Brain microvascular endothelial cell (primary cell): ENCODE measurements around the gene DYNC1H1.

Experiments used
- DNase-seq: peaks from one replicate; pipeline ENCODE4 v3.0.0-alpha.2; 2020
- H3K27ac ChIP-seq: fragments of 250-450 bp; sonication (Bioruptor Pico); 2 replicates; pipeline ENCODE4 v1.5.1; 2020; ENCODE audit warnings: mild to moderate bottlenecking, moderate library complexity
- H3K27me3 ChIP-seq: fragments of 250-450 bp; sonication (Bioruptor Pico); replicated peaks from 2 replicates; pipeline ENCODE4 v1.5.1; 2020; ENCODE audit warnings: mild to moderate bottlenecking
- H3K36me3 ChIP-seq: fragments of 250-450 bp; sonication (Bioruptor Pico); replicated peaks from 2 replicates; pipeline ENCODE4 v1.5.1; 2020; ENCODE audit warnings: mild to moderate bottlenecking
- H3K4me3 ChIP-seq: 2 replicates; pipeline ENCODE4 v1.5.1; 2011; ENCODE audit warnings: low read depth, mild to moderate bottlenecking, control low read depth, low read length, moderate library complexity
- in situ Hi-C: cut with HindIII; loops from 2 replicates; pipeline ENCODE4 v1.10.0; 2017; ENCODE audit warnings: low sequenced_read_pairs, low pct_ligation_motif_present
- TF ChIP-seq, protein P1 (sequence below): IDR thresholded peaks from 2 replicates; pipeline ENCODE4 v1.5.1; 2011; ENCODE audit warnings: low read depth, mild to moderate bottlenecking, moderate library complexity, low read length, control low read depth, inconsistent platforms; ENCODE audit errors: missing control alignments

The DYNC1H1 gene

DNA sequence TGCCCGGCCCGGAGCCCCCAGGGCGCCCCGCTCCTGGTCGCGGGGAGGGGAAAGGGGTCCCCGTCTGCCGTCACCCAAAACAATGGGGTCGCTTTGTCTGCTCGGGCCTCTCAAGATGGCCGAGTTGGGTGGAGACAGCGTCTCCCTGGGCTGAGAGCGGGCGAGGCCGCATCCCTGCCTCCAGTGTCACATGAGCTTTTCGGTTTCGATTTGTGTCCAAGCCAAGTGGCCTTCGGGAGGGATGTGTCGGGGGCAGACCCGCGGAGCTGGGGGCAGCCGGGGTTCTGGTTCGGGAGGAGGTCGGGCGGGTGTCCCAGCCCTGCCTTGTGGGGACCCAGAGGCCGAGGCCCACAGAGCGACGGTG, 790 bp downstream of the DYNC1H1 start:
- Histone ChIP-seq H3K27me3 (no peaks in the 10 kb centered on the region), H3K36me3 (peaks cover 11% of the 10 kb centered on the region), H3K27ac (peak overlapping the region; percentile 82), H3K4me3 (peak overlapping the region; percentile 93)
- DNase-seq: peak; percentile 43
- TF ChIP-seq, protein P1, sequence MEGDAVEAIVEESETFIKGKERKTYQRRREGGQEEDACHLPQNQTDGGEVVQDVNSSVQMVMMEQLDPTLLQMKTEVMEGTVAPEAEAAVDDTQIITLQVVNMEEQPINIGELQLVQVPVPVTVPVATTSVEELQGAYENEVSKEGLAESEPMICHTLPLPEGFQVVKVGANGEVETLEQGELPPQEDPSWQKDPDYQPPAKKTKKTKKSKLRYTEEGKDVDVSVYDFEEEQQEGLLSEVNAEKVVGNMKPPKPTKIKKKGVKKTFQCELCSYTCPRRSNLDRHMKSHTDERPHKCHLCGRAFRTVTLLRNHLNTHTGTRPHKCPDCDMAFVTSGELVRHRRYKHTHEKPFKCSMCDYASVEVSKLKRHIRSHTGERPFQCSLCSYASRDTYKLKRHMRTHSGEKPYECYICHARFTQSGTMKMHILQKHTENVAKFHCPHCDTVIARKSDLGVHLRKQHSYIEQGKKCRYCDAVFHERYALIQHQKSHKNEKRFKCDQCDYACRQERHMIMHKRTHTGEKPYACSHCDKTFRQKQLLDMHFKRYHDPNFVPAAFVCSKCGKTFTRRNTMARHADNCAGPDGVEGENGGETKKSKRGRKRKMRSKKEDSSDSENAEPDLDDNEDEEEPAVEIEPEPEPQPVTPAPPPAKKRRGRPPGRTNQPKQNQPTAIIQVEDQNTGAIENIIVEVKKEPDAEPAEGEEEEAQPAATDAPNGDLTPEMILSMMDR: no peak
- in situ Hi-C loops: no loop called here

DNA sequence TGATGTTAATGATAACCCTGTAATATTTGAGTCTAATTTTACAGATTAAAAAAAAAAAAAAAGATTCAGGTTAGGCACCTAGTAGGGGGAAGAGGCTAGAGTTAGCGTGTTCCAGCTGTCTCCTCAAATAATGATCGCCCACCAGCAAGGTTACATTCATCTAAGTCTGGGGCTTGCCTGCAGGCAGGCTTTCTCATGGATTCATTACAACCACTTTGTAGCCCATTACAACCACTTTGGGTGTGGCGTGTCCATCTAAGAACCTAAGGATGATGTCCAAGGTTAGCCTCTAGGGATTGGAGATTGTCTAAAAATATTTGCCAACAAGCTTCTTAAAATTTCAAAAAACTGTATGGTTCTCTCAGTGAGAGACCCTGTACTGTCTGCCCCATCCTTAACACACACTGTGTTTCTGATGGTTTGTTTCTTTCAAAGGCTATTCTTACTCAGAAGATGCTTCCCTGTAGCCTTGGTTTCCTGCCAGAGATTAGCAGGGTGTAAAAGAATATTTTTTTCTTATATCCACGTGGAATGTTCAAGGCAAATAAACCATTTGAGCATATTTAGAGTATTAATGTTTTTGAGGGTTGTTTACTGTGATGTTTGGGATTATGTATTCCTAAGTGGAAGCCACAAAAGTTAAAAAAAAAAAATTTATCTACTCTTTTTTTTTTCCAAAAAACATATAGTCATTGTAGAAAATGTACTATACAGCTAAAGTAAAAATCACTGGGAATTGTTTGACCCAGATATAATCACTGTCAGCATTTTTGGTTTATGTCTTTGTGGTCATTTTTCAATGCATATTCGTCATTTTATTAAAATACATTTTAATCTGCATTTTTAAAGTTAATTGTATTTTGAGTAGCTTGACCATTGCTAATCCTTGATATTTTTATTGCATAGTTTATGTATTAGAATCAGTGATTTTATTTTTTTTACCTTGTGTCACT, 1.7 kb downstream of the DYNC1H1 start:
- in situ Hi-C loops: no loop called here
- TF ChIP-seq, protein P1: no peak

DNA sequence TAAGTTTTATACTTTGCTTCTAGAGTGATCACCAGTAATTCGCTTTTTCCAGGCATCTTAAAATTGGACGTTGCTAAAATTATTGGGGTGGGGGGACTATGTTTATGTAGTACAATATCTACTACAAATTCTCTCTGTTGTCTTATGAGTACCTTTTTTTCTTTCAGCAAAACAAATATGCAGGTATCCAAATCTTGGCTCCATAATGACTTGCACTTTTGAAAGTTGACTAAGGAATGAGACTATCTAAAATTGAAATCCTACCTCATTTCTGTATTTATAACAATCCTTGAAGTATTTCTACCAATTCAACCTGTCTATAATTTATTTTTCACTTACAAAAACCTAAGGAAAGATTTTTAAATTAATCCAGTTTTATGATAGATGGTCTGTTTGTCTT, 2.4 kb downstream of the DYNC1H1 start:
- Histone ChIP-seq H3K27me3 (no peaks in the 10 kb centered on the region), H3K4me3 (peak overlapping the region; percentile 93), H3K27ac (peak overlapping the region; percentile 82), H3K36me3 (peaks cover 13% of the 10 kb centered on the region)
- in situ Hi-C loops: no loop called here
- TF ChIP-seq, protein P1: no peak
- no peak for DNase-seq

More for the DNA sequence above, 1.7 kb downstream of the DYNC1H1 start:
- no peak for DNase-seq
- Histone ChIP-seq H3K27me3 (no peaks in the 10 kb centered on the region), H3K4me3 (peak overlapping the region; percentile 93), H3K27ac (peak overlapping the region; percentile 82), H3K36me3 (peaks cover 11% of the 10 kb centered on the region)

DNA sequence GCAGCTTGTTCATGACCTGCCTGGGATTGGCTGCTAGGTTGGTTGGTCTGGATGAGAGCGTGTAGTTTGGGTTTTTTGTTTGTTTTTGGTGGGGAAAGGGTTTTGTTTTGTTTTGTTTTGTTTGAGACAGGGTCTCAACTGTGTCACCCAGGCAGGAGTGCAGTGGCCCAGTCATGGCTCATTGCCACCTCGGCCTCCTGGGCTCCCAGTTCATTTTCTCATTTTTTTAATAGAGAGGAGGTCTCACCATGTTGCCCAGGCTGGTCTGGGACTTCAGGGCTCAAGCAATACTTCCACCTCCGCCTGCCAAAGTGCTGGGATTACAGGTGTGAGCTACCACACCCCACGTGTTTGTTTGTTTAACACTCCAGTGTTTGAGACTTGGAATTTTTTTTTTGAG, 3.8 kb downstream of the DYNC1H1 start:
- H3K4me3 ChIP-seq: no peak overlapping the region
- peaks cover 13% of the 10 kb centered on the region for H3K36me3 ChIP-seq
- in situ Hi-C loops: no loop called here
- no peaks in the 10 kb centered on the region for H3K27me3 ChIP-seq
- TF ChIP-seq, protein P1: no peak
- no peak for DNase-seq
- no peak overlapping the region for H3K27ac ChIP-seq

DNA sequence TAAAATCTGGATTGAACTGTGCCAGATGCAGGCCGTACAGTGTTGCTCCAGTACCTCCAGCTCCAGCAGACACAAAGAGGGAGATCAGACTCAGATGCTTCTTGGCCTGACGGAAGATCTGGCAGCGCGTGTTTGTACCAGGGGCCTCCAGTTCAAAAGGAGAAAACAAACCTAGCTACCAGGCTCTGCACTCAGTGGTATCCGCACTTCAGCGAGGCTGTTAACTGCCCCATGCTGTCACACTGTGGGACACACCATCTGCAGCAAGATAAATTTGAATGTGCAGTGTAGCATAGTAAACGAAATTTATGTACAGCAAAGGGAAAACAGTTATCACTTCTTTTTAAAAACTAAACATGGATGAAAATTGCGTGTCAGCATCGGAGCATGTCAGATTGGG, 5.1 kb downstream of the DYNC1H1 start:
- TF ChIP-seq, protein P1: no peak
- in situ Hi-C loops: no loop called here
- Histone ChIP-seq H3K27me3 (no peaks in the 10 kb centered on the region), H3K4me3 (no peak overlapping the region), H3K27ac (no peak overlapping the region), H3K36me3 (peaks cover 13% of the 10 kb centered on the region)
- no peak for DNase-seq
